Mucosa of rectum (tissue), 2 donors: ENCODE data around the gene TUSC2.
A peak's percentile ranks its signal among the peaks of the same experiment; 100 is the strongest.

ENCODE experiments used
- H3K27ac ChIP-seq, 2 donors: one replicate each; pipeline ENCODE4 v1.7.0; 2013; ENCODE audit warnings: inconsistent platforms in 2 of 2, low read depth in 2 of 2, low read length in 2 of 2
- H3K27me3 ChIP-seq, 2 donors: one replicate each; pipeline ENCODE4 v1.7.0; 2013; ENCODE audit warnings: low read length in 2 of 2; ENCODE audit not compliant: control insufficient read depth in 2 of 2, insufficient read depth in 2 of 2
- H3K36me3 ChIP-seq, 2 donors: one replicate each; pipeline ENCODE4 v1.7.0; 2013; ENCODE audit warnings: low read length in 2 of 2; ENCODE audit not compliant: control insufficient read depth in 2 of 2, insufficient read depth in 2 of 2
- H3K4me1 ChIP-seq, 2 donors: one replicate each; pipeline ENCODE4 v1.7.0; 2013; ENCODE audit warnings: low read length in 2 of 2, mild to moderate bottlenecking in 1 of 2; ENCODE audit not compliant: control insufficient read depth in 2 of 2, insufficient read depth in 2 of 2
- H3K4me3 ChIP-seq, 2 donors: one replicate each; pipeline ENCODE4 v1.7.0; 2013; ENCODE audit warnings: low read length in 2 of 2
- H3K9ac ChIP-seq, 2 donors: one replicate each; pipeline ENCODE4 v1.7.0; 2013; ENCODE audit warnings: low read length in 2 of 2, low read depth in 1 of 2, mild to moderate bottlenecking in 1 of 2
- H3K9me3 ChIP-seq, 2 donors: one replicate each; pipeline ENCODE4 v1.7.0; 2013; ENCODE audit warnings: low read length in 2 of 2; ENCODE audit not compliant: control insufficient read depth in 2 of 2
- donor health status: healthy.
- donor health status: Normal muscosa, but diverticular disease.

The TUSC2 gene

GRCh38 chr3:50302095-50303012 is 25.7 kb downstream of the TUSC2 start:
- Histone ChIP-seq H3K9ac (no peak overlapping the region), H3K27me3 (no peaks in the 10 kb centered on the region), H3K4me3 (no peak overlapping the region)

GRCh38 chr3:50300681-50301254 is 27.3 kb downstream of the TUSC2 start:
- no peaks in the 10 kb centered on the region for H3K9me3 ChIP-seq
- peaks cover 28 to 34% of the 10 kb centered on the region in 2 donors for H3K4me1 ChIP-seq
- peak overlapping the region; percentile 69 to 82 for H3K9ac ChIP-seq
- no peaks in the 10 kb centered on the region for H3K27me3 ChIP-seq
- H3K4me3 ChIP-seq = peak overlapping the region in 1 of 2 donors; percentile 66
- H3K36me3 ChIP-seq = no peaks in the 10 kb centered on the region
- peak overlapping the region; percentile 88 to 93 for H3K27ac ChIP-seq

More at GRCh38 chr3:50302095-50303012, 25.7 kb downstream of the TUSC2 start:
- H3K27ac ChIP-seq = peak overlapping the region in 1 of 2 donors; percentile 19
- H3K36me3 ChIP-seq = no peaks in the 10 kb centered on the region
- H3K9me3 ChIP-seq = no peaks in the 10 kb centered on the region
- peaks cover 28 to 34% of the 10 kb centered on the region in 2 donors for H3K4me1 ChIP-seq

- H3K9me3 ChIP-seq = no peaks in the 10 kb centered on the region
- peak overlapping the region; percentile 88 to 93 for H3K27ac ChIP-seq
- no peaks in the 10 kb centered on the region for H3K36me3 ChIP-seq
- peaks cover 28 to 34% of the 10 kb centered on the region in 2 donors for H3K4me1 ChIP-seq
- peak overlapping the region; percentile 69 to 82 for H3K9ac ChIP-seq
- H3K4me3 ChIP-seq = peak overlapping the region; percentile 66 to 70
- H3K27me3 ChIP-seq = no peaks in the 10 kb centered on the region
These were observed 27.9 kb downstream of the TUSC2 start for GRCh38 chr3:50299929-50300680.

GRCh38 chr3:50299638-50299928 is 28.4 kb downstream of the TUSC2 start:
- Histone ChIP-seq H3K27me3 (no peaks in the 10 kb centered on the region), H3K4me3 (peak overlapping the region; percentile 66 to 70), H3K9ac (peak overlapping the region; percentile 69 to 82), H3K9me3 (no peaks in the 10 kb centered on the region), H3K4me1 (peaks cover 28 to 34% of the 10 kb centered on the region in 2 donors), H3K36me3 (no peaks in the 10 kb centered on the region), H3K27ac (peak overlapping the region; percentile 88 to 93)

- peak within 1 kb of the TSS; percentile 90 to 99 for H3K9ac ChIP-seq
- H3K4me3 ChIP-seq = peak within 1 kb of the TSS; percentile 87 to 91
- no peaks in the 10 kb centered on the region for H3K9me3 ChIP-seq
- H3K27me3 ChIP-seq = no peaks in the 10 kb centered on the region
- H3K4me1 ChIP-seq = peaks cover 28 to 34% of the 10 kb centered on the region in 2 donors
- peak within 1 kb of the TSS; percentile 96 to 97 for H3K27ac ChIP-seq
- H3K36me3 ChIP-seq = no peaks in the 10 kb centered on the region
These were observed 29.0 kb downstream of the TUSC2 start, which contains the start of the genes HYAL3 and NAA80 for GRCh38 chr3:50298836-50299637. HYAL3 (minus strand) TSS chr3:50299405; CDS start chr3:50295602, 3,803 bp downstream. NAA80 (minus strand) TSS chr3:50299405; CDS start chr3:50297463, 1,942 bp downstream.

GRCh38 chr3:50297896-50298725 is 29.9 kb downstream of the TUSC2 start:
- Histone ChIP-seq H3K4me1 (peaks cover 28 to 30% of the 10 kb centered on the region in 2 donors), H3K36me3 (no peaks in the 10 kb centered on the region), H3K27ac (peak overlapping the region; percentile 96 to 97), H3K27me3 (no peaks in the 10 kb centered on the region), H3K9me3 (no peaks in the 10 kb centered on the region), H3K9ac (peak overlapping the region; percentile 90 to 99), H3K4me3 (peak overlapping the region; percentile 87 to 91)

GRCh38 chr3:50297384-50297775 is 30.6 kb downstream of the TUSC2 start:
- Histone ChIP-seq H3K9me3 (no peaks in the 10 kb centered on the region), H3K27ac (no peak overlapping the region), H3K36me3 (no peaks in the 10 kb centered on the region), H3K27me3 (no peaks in the 10 kb centered on the region), H3K4me3 (no peak overlapping the region), H3K4me1 (peaks cover 30 to 35% of the 10 kb centered on the region in 2 donors), H3K9ac (no peak overlapping the region)

GRCh38 chr3:50296721-50297383 is 31.2 kb downstream of the TUSC2 start:
- no peak overlapping the region for H3K9ac ChIP-seq
- H3K9me3 ChIP-seq = no peaks in the 10 kb centered on the region
- H3K4me3 ChIP-seq = no peak overlapping the region
- H3K27ac ChIP-seq = no peak overlapping the region
- no peaks in the 10 kb centered on the region for H3K27me3 ChIP-seq
- H3K36me3 ChIP-seq = no peaks in the 10 kb centered on the region
- peaks cover 30 to 35% of the 10 kb centered on the region in 2 donors for H3K4me1 ChIP-seq
